Effector CD8-positive, alpha-beta T cell (primary cell): ENCODE measurements around the gene INPP5A.

ENCODE experiments used
- DNase-seq: peaks from one replicate; lab custom pipeline; 2025; lab: John Stamatoyannopoulos, UW

The INPP5A gene

GRCh38 chr10:132802048-132802447 is 264.5 kb downstream of the INPP5A start:
- no peak for DNase-seq

GRCh38 chr10:132802694-132803320 is 265.2 kb downstream of the INPP5A start:
- no peak for DNase-seq

GRCh38 chr10:132803416-132804210 is 266.0 kb downstream of the INPP5A start:
- no peak for DNase-seq

- DNase-seq: no peak
These were observed 266.7 kb downstream of the INPP5A start for GRCh38 chr10:132804287-132804686.

- DNase-seq: no peak
These were observed 267.3 kb downstream of the INPP5A start for GRCh38 chr10:132804785-132805426.

- DNase-seq: no peak
These were observed 268.0 kb downstream of the INPP5A start for GRCh38 chr10:132805599-132805998.

- no peak for DNase-seq
These were observed 268.5 kb downstream of the INPP5A start for GRCh38 chr10:132806110-132806509.

GRCh38 chr10:132806561-132807003 is 269.0 kb downstream of the INPP5A start:
- DNase-seq: no peak

GRCh38 chr10:132807621-132808049 is 270.0 kb downstream of the INPP5A start:
- DNase-seq: no peak

GRCh38 chr10:132808383-132809231 is 271.0 kb downstream of the INPP5A start:
- DNase-seq: no peak

- no peak for DNase-seq
These were observed 271.9 kb downstream of the INPP5A start for GRCh38 chr10:132809232-132810140.

GRCh38 chr10:132810141-132810806 is 272.7 kb downstream of the INPP5A start:
- no peak for DNase-seq

GRCh38 chr10:132810807-132811700 is 273.5 kb downstream of the INPP5A start:
- DNase-seq: no peak

- no peak for DNase-seq
These were observed 274.4 kb downstream of the INPP5A start for GRCh38 chr10:132811891-132812481.

GRCh38 chr10:132812520-132812919 is 274.9 kb downstream of the INPP5A start:
- DNase-seq: no peak

GRCh38 chr10:132813001-132813401 is 275.4 kb downstream of the INPP5A start:
- DNase-seq: no peak

GRCh38 chr10:132813560-132814468 is 276.2 kb downstream of the INPP5A start:
- DNase-seq: no peak

- DNase-seq: no peak
These were observed 276.9 kb downstream of the INPP5A start for GRCh38 chr10:132814469-132814856.
